ENCODE data around the gene STIL.
"Not testable (repeated sequence)": the region's sequence is repeated elsewhere in the genome, so short reads cannot be mapped to it uniquely, and the experiment has no call there.

The STIL gene

GRCh38 chr1:47317841-47318240, 3.9 kb upstream of the STIL start:
- no peak for DNase-seq

GRCh38 chr1:47309427-47309826, 4.5 kb downstream of the STIL start:
- no peak for DNase-seq

- no peak for DNase-seq
These were observed 11.5 kb downstream of the STIL start for GRCh38 chr1:47302472-47302871.

DNA sequence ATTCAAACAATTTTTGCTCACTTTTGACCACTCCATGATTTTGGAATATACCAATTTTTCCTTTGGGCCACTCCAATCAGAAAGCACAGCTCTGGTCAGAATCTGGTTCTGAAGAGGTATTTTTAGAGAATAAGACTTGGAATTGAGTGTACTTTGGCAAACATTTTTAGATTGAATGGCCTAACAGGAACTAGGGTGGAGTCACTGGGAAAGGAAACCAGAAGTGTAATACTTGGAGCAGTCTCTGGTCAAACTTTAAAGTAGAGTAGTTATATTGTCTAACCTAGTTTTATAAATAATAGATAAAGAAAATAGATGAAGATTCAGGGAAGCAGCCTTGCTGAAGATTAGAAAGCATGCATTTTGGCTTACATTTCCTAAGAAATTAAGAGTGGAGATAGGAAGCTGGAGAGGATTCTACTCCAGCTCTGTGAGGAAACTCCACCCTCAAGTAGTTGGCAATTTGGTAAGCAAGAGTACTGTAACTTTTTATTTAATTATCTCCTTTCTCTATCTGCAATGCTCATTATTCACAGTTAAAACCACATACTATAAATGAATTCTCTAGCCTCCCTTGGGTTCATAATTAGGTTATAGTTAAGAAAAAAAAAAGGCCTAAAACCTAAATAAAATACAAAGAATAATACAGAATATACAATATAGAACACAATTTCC, 15.8 kb downstream of the STIL start:
- DNase-seq, result no peak

DNA sequence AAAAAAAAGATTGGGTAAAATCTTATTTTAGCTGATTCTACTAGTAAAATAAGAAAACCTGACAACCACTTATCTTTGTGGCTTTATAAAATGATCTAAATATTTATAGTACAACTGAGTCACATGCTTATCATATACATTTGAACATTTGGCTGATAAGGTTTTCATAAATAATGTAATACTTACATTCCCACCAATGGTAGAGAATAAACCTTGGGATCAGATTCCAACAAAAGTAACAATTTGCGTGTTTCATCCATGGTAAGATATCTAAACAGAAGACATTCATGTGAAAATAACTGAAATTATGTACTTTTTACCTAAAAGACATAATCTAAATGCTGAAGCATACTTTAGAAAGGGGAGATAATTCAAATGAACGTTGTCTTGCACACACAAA, 18.4 kb downstream of the STIL start:
- DNase-seq, result no peak

DNA sequence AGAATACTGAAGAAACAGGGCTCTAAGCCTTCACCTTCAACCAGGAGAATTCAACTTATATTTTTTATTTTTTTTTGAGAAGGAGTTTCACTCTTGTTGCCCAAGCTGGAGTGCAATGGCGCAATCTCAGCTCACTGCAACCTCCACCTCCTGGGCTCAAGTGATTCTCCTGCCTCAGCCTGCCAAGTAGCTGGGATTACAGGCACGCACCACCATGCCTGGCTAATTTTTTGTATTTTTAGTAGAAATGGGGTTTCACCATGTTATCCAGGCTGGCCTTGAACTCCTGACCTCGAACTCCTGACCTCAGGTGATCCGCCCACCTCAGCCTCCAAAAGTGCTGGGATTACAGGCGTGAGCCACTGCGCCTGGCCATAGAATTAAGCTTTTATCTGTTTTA, 19.1 kb downstream of the STIL start:
- not testable (repeated sequence) for DNase-seq

DNA sequence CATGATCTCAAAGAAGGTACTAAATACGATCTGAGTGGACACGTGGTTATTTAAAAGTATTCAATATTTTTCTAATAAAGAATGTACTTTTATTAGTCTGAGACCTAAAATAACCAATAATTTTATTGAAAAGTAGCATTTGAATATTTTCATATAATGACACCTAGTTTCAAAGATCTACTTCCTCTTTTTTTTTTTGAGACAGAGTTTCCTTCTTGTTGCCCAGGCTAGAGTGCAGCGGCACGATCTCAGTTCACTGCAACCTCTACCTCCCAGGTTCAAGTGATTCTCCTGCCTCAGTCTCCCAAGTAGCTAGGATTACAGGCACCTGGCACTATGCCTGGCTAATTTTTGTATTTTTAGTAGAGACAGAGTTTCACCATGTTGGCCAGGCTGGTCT, 25.8 kb downstream of the STIL start:
- not testable (repeated sequence) for DNase-seq

GRCh38 chr1:47280142-47280541, 33.8 kb downstream of the STIL start:
- no peak for DNase-seq

DNA sequence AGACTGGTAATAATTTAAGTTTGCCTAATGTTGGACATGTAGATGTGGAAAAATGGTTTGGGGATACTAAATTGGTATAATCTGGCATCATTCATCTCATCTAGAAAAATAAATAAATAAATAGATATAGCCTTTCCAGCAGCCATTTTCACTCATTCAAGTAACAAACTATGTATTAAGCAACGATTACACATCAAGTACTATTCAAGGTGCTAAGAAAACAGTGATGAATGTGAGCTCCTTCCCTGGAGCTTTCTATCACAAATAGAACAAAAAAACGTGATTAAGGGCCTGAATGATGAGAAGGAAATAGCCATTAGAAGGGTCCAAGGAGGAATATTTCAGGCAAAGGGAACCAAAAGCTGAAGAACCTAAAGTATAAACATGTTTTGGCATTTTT, 37.1 kb downstream of the STIL start:
- no peak for DNase-seq

GRCh38 chr1:47275811-47276210, 38.1 kb downstream of the STIL start:
- not testable (repeated sequence) for DNase-seq

- not testable (repeated sequence) for DNase-seq
These were observed 48.4 kb downstream of the STIL start for GRCh38 chr1:47265529-47265928.

DNA sequence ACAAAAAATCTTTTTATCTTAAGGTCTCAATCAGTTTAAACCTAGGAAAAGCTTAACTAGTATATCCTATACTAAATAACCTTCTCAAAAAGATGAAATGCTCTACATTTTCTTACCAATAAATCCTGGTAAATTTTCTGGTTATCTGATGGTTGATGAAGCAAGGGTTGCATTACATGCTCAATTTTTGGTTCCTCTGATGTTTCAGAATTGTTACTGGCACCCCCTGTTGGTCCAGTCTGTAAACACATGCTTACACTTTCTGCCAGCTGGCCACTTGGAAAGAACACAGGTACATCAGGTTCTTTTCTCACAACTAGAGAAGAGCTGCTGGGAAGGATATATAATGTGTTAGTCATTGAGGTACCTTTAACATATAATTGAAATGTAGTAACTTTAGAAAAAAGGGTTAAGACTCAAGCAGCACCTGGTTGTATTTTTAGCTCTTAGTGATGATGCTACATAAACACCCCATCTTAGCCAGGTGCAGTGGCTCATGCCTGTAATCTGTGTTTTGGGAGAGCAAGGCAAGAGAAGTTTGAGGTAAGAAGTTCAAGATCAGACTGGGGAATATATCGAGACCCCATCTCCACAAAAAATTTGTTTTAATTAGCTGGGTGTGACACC, 51.0 kb downstream of the STIL start:
- DNase-seq, result peak; percentile 16 to 28

GRCh38 chr1:47257224-47257623, 56.7 kb downstream of the STIL start:
- DNase-seq, result no peak

DNA sequence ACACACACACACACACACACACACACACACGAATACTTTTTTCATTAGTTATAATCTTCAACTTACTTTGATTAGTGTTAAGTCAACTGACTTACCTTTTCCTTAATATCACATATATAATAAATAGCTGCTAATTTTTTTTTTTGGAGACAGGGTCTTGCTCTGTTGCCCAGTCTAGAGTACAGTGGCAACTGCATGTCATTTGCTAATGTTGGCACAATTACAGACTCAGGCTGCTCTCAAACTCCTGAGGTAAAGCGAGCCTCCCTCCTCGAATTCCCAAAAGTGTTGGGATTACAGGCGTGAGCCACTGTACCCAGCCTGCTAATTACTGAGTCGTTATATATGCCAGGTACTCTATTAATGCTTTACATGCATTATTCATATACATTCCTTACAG, 61.2 kb downstream of the STIL start:
- DNase-seq, result no peak

DNA sequence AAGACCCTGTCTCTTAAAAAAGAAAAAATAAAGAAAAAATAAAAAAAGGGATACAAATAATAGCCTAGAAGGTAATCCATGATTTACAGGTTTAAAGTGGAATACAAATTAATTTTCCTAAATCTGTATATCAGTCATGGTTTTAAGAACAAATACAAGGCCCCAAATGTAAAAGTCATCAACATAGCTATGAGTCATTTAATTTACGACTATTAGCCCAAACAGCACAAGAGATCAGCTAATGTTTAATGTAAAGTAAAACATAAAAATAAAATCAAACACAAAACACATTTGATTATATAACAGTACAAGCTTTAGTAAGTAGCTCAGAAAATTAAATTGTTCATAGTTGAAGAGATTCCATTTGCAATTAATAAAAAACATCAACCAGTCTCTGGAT, 61.6 kb downstream of the STIL start:
- no peak for DNase-seq

DNA sequence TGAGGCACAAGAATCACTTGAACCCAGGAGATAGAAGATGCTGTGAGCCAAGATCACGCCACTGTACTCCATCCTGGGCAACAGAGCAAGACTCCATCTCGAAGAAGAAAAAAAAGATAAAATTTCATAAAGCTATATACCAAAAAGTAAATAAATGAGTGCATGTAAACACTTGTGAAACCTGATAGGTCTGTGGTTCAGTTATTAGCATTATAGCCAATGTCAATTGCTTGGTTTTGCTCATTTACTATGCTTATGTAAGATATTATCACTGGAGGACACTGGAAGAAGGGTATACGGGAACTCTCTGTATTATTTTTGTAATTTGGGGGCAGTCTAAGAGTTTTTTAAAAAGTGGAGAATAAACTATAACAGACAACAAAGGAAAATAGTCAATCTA, 64.2 kb downstream of the STIL start:
- DNase-seq, result no peak

DNA sequence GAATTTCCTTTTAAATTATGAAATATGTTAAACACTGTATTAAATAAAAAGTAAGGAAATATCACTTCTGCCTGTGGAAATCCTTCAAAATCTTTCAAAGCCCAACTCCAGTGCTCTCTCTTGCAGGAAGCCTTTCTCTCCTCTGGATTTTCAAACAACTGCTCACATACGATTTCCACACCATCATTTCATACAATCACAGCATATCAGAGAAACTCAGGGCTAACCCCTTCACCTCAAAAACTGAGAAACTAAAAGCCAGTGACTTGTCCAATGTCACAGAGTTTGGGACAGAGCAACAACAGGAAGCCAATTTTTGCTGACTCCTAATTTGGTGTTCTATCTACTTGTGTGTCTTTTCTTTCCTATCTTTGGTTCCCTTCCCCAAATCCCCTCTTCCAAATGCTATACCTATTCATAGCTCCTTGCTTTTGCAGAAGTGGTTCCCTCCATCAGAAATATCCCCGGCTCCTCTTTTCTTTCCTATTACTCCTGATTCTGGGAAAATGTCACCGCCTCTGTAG, 69.5 kb downstream of the STIL start:
- no peak for DNase-seq

- no peak for DNase-seq
These were observed 70.0 kb downstream of the STIL start for GRCh38 chr1:47243910-47244309.

- no peak for DNase-seq
These were observed 72.5 kb downstream of the STIL start for GRCh38 chr1:47241114-47242113.

GRCh38 chr1:47238935-47239592, 74.9 kb downstream of the STIL start:
- DNase-seq, result no peak

GRCh38 chr1:47235806-47236205, 78.1 kb downstream of the STIL start:
- no peak for DNase-seq

GRCh38 chr1:47235241-47235681, 78.7 kb downstream of the STIL start:
- no peak for DNase-seq

DNA sequence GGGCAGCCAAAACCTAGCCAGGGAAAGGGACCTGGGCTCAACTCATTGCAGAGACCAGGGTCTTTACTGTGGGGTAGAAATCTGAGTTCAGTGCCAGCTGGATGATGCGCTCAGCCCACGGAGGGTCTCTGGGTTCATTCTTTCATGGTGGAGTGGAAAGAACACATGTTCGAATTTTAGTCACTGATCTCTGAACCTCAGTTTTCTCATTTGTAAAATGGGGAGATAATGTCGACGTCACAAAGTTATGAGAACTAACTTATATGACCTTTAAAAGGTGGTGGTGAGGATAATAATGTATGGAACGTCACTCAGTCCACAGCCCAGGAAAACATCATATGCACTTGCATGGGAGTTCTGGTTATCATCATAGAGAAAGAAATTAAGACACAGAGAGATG, 80.8 kb downstream of the STIL start:
- no peak for DNase-seq

Data from stimulated activated CD4-positive, alpha-beta T cell treated with anti-CD3 and anti-CD28 coated beads, Interleukin-2, amount 100 ng/mL, for 48 hours (primary cell).